GM12801 (cell line): ENCODE measurements around the gene DBX2.

Source experiments
- TF ChIP-seq, protein P1 (sequence below): IDR thresholded peaks from one replicate; pipeline ENCODE4 v1.5.1; 2011; ENCODE audit warnings: control low read depth; ENCODE audit not compliant: insufficient read length; ENCODE audit errors: extremely low read depth

DBX2 gene

DNA sequence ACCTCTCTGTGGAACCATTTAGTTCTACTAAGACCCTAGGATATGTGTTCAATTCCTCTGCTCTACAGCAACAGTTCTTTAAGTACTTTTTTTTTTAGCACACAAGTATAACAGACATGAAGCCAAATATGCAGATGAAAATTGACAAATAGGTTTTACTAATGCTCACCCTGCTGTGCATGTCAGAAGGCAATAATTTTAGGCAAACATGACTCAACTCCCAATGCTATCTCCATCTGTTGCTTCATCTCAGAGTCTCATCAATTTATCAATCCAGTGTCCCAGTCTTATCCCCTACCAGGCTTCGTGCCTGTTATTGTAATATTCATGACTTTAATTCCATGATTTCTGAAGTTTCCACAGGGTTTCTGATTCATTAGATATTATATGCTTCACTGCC, 57.7 kb downstream of the DBX2 start:
- TF ChIP-seq, protein P1, sequence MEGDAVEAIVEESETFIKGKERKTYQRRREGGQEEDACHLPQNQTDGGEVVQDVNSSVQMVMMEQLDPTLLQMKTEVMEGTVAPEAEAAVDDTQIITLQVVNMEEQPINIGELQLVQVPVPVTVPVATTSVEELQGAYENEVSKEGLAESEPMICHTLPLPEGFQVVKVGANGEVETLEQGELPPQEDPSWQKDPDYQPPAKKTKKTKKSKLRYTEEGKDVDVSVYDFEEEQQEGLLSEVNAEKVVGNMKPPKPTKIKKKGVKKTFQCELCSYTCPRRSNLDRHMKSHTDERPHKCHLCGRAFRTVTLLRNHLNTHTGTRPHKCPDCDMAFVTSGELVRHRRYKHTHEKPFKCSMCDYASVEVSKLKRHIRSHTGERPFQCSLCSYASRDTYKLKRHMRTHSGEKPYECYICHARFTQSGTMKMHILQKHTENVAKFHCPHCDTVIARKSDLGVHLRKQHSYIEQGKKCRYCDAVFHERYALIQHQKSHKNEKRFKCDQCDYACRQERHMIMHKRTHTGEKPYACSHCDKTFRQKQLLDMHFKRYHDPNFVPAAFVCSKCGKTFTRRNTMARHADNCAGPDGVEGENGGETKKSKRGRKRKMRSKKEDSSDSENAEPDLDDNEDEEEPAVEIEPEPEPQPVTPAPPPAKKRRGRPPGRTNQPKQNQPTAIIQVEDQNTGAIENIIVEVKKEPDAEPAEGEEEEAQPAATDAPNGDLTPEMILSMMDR, result no peak

DNA sequence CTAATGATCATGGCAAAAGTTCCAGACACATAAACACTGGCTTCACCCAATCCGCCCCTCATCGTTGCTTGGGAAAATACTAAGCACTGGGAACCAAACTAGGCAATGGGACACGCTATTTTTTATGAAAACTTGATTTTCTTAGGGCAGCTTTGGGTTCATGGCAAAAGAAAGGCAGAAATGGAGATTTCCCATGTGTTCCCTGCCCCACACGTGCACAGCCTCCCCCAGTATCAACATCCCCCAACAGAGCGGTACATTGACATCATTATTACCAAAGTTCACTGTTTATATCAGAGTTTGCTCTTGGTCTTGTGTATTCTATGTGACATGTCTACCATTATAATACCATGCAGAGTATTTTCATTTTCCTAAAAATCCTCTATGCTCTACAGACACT, 71.0 kb downstream of the DBX2 start:
- TF ChIP-seq, protein P1, result no peak

DNA sequence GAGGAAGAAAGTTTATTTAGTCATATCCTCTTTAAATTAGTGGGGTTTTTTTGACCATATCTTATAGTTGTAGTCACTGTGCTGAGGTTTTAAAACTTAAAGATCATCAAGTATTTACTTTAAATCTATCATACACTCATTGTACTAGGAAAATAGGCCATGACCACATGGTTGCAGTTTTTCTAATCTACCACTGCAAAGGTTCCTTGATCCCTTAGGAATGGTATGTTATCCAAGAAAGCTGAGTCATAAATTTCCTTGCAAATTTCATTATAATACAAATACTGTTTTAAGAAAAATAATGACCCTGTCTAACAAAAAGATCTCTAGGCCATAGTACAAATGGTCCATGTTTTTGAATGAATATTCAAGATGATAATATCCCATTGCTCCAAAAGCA, 74.7 kb downstream of the DBX2 start:
- TF ChIP-seq, protein P1, result no peak

DNA sequence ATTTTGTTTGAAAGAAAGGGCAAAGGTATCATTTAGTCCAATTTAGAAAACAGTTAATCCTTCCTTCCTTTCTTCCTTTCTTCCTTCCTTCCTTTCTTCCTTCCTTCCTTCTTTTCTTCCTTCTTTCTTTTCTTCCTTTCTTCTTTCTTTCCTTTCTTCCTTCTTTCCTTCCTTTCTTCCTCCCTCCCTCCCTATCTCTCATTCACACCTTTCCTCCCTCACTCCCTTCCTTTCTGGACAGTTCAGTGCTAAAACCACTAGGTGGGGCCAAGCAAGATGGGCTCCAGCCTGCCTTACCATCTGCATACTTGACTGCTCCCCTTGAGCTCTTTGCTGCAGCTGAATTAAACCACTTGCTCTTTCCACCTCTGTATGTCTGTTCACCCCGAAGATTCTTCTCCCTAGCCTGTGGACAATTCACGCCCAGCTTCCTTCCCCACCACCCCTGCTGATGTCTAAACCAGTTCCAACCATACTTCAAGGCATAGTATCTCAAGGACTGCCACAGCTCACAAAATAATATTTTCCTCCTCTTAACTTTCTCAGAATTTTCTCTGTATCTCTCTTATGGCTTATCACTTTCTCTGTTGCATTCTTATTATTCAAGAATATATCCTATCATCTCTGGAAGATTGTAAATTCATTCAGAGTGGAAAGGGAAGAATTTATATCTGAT, 78.0 kb downstream of the DBX2 start:
- TF ChIP-seq, protein P1, result no peak

DNA sequence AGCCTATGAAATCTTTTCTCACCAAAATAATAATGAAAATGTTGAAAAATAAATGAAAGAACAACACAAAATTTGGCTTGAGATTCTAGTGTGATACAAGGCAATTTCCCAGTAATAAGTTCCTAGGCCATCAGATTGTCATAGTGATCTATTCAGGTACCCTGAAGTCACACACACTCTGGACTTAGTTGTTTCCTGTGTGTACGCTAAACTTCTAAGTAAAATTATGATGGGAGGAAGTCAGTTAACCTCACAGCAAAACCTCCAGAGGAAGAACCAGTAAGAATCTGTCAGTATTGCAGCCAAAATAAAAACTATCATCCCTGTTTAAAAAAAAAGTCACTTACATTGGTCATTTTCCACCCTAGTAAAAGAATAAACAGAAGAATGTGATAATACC, 81.9 kb downstream of the DBX2 start:
- TF ChIP-seq, protein P1, result no peak
